Breast epithelium (tissue), 3 donors: ENCODE results near the gene PLOD1.

Experiments used
- POLR2A ChIP-seq: fragments of 450-650 bp; IDR thresholded peaks from one replicate; pipeline ENCODE4 v1.6.1; 2016; ENCODE audit warnings: antibody characterized with exemption, mild to moderate bottlenecking, moderate library complexity
- TF ChIP-seq, protein P1 (sequence below), 3 donors: fragments of 450-650 bp; IDR thresholded peaks; one replicate each; pipeline ENCODE4 v1.5.1; 2016 to 2017; ENCODE audit warnings: antibody characterized with exemption in 3 of 3, mild to moderate bottlenecking in 3 of 3, moderate library complexity in 3 of 3

DNA sequence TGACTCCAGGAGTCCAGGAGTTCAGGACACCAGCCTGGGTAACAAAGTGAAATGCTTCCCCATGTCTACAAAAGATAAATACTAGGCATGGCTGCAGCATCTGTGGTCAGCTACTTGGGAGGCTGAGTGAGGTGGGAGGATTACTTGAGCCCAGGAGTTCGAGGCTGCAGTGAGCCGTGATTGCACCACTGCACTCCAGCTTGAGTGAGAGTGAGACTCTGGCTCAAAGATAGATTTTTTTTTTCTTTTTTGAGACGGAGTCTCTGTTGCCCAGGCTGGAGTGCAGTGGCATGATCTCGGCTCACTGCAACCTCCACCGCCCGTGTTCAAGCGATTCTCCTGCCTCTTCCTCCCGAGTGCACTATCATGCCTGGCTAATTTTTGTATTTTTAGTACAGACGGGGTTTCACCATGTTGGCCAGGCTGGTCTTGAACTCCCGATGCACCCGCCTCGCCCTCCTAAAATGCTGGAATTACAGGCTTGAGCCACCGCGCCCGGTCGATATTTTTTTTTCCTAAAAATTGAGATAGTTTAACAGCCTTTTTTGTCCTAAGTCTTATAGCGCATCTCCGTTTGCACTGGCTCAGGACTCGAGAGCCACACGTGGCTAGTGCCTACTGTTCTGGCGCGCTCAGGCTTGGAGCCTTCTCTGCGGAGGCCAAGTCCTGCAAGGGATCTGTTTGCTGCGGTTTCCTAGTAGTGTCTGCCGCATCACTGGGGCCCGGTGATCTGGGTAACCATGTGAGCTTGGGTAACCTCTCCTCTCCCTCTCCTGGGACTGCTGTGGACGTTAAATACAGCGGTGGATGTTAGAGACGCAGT lies 44.7 kb downstream of the PLOD1 start:
- TF ChIP-seq, protein P1, sequence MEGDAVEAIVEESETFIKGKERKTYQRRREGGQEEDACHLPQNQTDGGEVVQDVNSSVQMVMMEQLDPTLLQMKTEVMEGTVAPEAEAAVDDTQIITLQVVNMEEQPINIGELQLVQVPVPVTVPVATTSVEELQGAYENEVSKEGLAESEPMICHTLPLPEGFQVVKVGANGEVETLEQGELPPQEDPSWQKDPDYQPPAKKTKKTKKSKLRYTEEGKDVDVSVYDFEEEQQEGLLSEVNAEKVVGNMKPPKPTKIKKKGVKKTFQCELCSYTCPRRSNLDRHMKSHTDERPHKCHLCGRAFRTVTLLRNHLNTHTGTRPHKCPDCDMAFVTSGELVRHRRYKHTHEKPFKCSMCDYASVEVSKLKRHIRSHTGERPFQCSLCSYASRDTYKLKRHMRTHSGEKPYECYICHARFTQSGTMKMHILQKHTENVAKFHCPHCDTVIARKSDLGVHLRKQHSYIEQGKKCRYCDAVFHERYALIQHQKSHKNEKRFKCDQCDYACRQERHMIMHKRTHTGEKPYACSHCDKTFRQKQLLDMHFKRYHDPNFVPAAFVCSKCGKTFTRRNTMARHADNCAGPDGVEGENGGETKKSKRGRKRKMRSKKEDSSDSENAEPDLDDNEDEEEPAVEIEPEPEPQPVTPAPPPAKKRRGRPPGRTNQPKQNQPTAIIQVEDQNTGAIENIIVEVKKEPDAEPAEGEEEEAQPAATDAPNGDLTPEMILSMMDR (IDR thresholded peaks at IDR 0.05), result no peak
- no peak for TF ChIP-seq POLR2A
